ENCODE data around the gene RAB10. TPM values are rescaled to one million over a fixed set of nuclear protein-coding genes. Genes with fewer than 3 reads are reported as not detected.

Gene RAB10
- total RNA-seq, 2 donors from 2014 or later, result 118 to 139 TPM

DNA sequence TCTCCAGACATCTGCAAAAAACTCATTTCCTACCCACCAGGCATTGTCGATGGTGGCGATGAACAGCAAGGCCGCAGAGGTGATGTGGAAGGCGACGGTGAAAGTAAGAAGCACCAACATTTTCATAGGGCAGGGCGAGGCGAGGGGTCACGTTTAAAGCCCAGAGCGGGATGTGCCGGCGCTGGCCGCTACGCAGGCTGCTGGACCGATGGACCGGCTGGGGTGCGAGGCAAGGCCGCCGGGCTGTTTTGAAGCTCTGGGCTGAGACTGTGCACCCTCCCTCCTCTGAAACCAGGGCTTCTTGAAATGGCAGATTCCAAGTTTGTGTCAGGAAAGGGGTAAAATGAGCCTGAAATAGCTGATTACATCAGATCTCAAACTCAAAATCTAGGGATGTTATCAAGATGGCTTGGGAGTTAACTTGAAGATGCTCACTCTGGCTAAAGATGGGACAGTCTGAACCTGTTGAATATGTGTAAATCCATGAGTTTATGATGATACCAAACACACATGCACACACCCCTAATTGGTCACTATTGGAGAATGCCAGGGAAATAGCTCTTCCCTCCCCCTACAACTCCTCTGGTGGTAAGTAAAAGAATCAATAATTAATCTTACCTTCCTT lies 107.4 kb downstream of the RAB10 start:
- H3K27ac ChIP-seq, result no peak overlapping the region
- H3K27me3 ChIP-seq (replicated peaks; ENCODE audit: insufficient read depth), result no peaks in the 10 kb centered on the region
- no peaks in the 10 kb centered on the region for H3K36me3 ChIP-seq
- no peak for TF ChIP-seq POLR2A (IDR thresholded peaks at IDR 0.05)
- TF ChIP-seq POLR2AphosphoS5 (IDR thresholded peaks at IDR 0.05), result no peak
- TF ChIP-seq, protein P1, sequence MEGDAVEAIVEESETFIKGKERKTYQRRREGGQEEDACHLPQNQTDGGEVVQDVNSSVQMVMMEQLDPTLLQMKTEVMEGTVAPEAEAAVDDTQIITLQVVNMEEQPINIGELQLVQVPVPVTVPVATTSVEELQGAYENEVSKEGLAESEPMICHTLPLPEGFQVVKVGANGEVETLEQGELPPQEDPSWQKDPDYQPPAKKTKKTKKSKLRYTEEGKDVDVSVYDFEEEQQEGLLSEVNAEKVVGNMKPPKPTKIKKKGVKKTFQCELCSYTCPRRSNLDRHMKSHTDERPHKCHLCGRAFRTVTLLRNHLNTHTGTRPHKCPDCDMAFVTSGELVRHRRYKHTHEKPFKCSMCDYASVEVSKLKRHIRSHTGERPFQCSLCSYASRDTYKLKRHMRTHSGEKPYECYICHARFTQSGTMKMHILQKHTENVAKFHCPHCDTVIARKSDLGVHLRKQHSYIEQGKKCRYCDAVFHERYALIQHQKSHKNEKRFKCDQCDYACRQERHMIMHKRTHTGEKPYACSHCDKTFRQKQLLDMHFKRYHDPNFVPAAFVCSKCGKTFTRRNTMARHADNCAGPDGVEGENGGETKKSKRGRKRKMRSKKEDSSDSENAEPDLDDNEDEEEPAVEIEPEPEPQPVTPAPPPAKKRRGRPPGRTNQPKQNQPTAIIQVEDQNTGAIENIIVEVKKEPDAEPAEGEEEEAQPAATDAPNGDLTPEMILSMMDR (IDR thresholded peaks at IDR 0.05), result no peak
- no peak overlapping the region for H3K4me3 ChIP-seq
- H3K4me1 ChIP-seq (replicated peaks), result no peaks in the 10 kb centered on the region
- no peak for DNase-seq (ENCODE audit: low spot score)
- WGBS, result 91% methylated on average over 18 of the region's 18 CpGs
- H3K9me3 ChIP-seq, result no peaks in the 10 kb centered on the region
- intact Hi-C loops (cut with DNase I), result loop anchor here (5.0 kb wide), 3 partner anchors 54 to 289 kb away; no protein-coding TSS in a partner anchor

DNA sequence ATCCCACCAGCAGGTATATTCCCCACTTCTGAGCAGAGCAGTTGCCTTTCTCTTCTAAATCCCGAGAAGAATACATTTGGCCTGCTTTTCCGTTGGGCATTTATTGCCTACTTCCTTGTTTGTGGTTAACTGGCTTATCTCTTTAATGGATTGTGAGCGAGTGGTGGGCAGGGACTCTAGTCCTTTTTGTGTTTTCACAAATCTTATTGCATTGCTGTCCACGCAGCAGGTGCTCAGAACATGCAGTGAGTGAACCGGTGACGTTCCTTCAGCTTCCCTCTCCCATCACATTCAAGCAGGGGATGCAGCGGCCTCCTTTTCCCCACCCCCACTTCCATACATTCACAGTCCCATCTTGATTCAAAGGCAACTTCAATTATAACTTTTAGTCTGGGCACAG lies 110.1 kb downstream of the RAB10 start:
- intact Hi-C loops (cut with DNase I), result loop anchor here (5.0 kb wide), 3 partner anchors 57 to 292 kb away; no protein-coding TSS in a partner anchor
- Histone ChIP-seq H3K4me1 (replicated peaks) (no peaks in the 10 kb centered on the region), H3K9me3 (no peaks in the 10 kb centered on the region), H3K27ac (no peak overlapping the region), H3K27me3 (replicated peaks; ENCODE audit: insufficient read depth) (no peaks in the 10 kb centered on the region), H3K36me3 (no peaks in the 10 kb centered on the region), H3K4me3 (no peak overlapping the region)
- TF ChIP-seq POLR2AphosphoS5 (IDR thresholded peaks at IDR 0.05), result no peak
- TF ChIP-seq, protein P1 (IDR thresholded peaks at IDR 0.05), result no peak
- TF ChIP-seq POLR2A (IDR thresholded peaks at IDR 0.05), result no peak
- 31% methylated on average over 7 of the region's 7 CpGs for WGBS
- DNase-seq (ENCODE audit: low spot score), result no peak

DNA sequence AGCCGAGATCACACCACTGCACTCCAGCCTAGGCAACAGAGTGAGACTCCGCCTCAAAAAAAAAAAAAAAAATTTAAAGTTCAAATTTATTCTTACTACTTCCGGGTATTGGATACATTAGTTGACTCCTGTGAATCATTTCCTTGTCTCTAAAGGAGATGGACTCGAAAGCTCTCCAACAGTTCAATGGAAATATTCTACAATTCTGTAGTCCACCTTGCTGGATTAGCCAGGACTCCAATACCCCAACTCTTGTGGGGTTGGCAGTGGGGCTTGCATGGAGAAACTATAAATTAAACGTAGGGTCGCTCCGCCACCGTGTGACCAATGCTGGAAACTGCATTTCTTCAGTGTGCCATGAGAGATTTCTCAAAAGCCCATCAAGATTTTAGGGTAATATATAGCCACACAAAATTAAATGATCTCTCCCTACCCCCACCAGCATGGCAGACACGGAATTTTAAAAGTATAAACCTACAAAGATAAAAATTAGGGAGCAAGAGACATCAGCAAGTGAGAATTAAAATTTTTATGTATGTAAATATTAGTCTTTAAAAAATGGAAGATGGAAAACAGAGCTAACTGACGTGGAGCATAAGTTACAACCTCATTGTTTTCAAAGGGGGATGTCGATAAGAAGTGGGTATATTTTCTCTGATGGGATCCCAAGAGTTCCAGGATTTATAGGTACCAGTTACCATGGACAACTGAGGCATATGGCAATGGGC lies 111.2 kb downstream of the RAB10 start:
- 24% methylated on average over 11 of the region's 11 CpGs for WGBS
- TF ChIP-seq POLR2A (IDR thresholded peaks at IDR 0.05), result no peak
- TF ChIP-seq, protein P1 (IDR thresholded peaks at IDR 0.05), result peak; percentile 20 to 81 (median 78)
- TF ChIP-seq POLR2AphosphoS5 (IDR thresholded peaks at IDR 0.05), result peak; percentile 45
- Histone ChIP-seq H3K36me3 (no peaks in the 10 kb centered on the region), H3K4me3 (no peak overlapping the region), H3K9me3 (no peaks in the 10 kb centered on the region), H3K4me1 (replicated peaks) (no peaks in the 10 kb centered on the region), H3K27me3 (replicated peaks; ENCODE audit: insufficient read depth) (no peaks in the 10 kb centered on the region), H3K27ac (no peak overlapping the region)
- DNase-seq (ENCODE audit: low spot score), result peak; percentile 57
- intact Hi-C loops (cut with DNase I), result loop anchor here (5.0 kb wide), 4 partner anchors 58 to 293 kb away; no protein-coding TSS in a partner anchor

DNA sequence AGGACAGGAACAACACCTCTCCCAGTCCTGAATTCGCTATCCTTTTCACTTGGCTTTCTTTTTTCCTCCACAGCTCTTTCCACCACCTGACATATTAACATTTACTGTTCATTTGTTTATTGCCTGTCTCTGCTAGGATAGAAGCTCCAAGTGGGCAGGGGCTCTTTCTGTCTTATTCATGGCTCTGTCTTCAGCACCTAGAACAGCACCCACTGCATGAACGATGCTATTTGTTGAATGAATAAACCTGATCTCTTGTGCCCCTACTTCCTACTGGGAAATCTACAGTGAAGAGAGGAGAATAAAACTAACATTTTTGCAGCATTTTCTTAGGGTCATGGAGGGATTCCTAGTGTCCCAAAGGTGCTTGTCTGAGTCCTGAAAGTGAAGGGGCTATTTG lies 114.6 kb downstream of the RAB10 start:
- Histone ChIP-seq H3K4me1 (replicated peaks) (no peaks in the 10 kb centered on the region), H3K27me3 (replicated peaks; ENCODE audit: insufficient read depth) (no peaks in the 10 kb centered on the region), H3K36me3 (no peaks in the 10 kb centered on the region), H3K4me3 (no peak overlapping the region), H3K27ac (no peak overlapping the region), H3K9me3 (no peaks in the 10 kb centered on the region)
- 34% methylated on average over 2 of the region's 2 CpGs for whole genome bisulfite sequencing
- intact Hi-C loops (cut with DNase I), result loop anchor here (5.0 kb wide), 1 partner anchor 196 kb away; no protein-coding TSS in a partner anchor
- DNase-seq (ENCODE audit: low spot score), result no peak
- TF ChIP-seq, protein P1 (IDR thresholded peaks at IDR 0.05), result no peak
- TF ChIP-seq POLR2A (IDR thresholded peaks at IDR 0.05), result no peak
- TF ChIP-seq POLR2AphosphoS5 (IDR thresholded peaks at IDR 0.05), result no peak

Data from prostate gland (tissue), 2 donors.